OCI-LY1 (cell line): ENCODE results near the gene ZDHHC6.

ENCODE experiments used
- H2AFZ ChIP-seq: fragments of 200-600 bp; sonication (generic), shearing (Covaris generic); 2 replicates; pipeline ENCODE4 v1.6.0; 2014; ENCODE audit warnings: antibody characterized with exemption, mild to moderate bottlenecking, low read length
- H3F3A ChIP-seq: fragments of 200-600 bp; sonication (generic), shearing (Covaris generic); 2 replicates; pipeline ENCODE4 v1.6.0; 2014; ENCODE audit warnings: mild to moderate bottlenecking, antibody characterized with exemption, low read length, moderate library complexity; ENCODE audit not compliant: insufficient read depth
- H3K27ac ChIP-seq: fragments of 200-600 bp; sonication (generic); 2 replicates; pipeline ENCODE4 v1.5.1; 2014; ENCODE audit warnings: low read length, mixed run types, mild to moderate bottlenecking, low read depth; ENCODE audit not compliant: poor library complexity, severe bottlenecking
- H3K27me3 ChIP-seq: fragments of 200-600 bp; sonication (generic); 2 replicates; pipeline ENCODE4 v1.6.0; 2014; ENCODE audit warnings: antibody characterized with exemption, mild to moderate bottlenecking, low read length, moderate library complexity; ENCODE audit not compliant: insufficient read depth
- H3K36me3 ChIP-seq: fragments of 200-600 bp; sonication (generic); 2 replicates; pipeline ENCODE4 v1.6.1; 2014; ENCODE audit warnings: mild to moderate bottlenecking, antibody characterized with exemption, low read length, moderate library complexity, mixed read lengths; ENCODE audit not compliant: insufficient read depth
- H3K4me1 ChIP-seq: fragments of 200-600 bp; sonication (generic); 2 replicates; pipeline ENCODE4 v1.5.1; 2014; ENCODE audit warnings: mild to moderate bottlenecking, low read length, moderate library complexity; ENCODE audit not compliant: insufficient read depth, severe bottlenecking
- H3K4me2 ChIP-seq: fragments of 200-600 bp; sonication (generic), shearing (Covaris generic); 2 replicates; pipeline ENCODE4 v1.6.1; 2014; ENCODE audit warnings: low read length
- H3K4me3 ChIP-seq: fragments of 200-600 bp; sonication (generic); 2 replicates; pipeline ENCODE4 v1.5.1; 2014; ENCODE audit warnings: low read length, low read depth, mild to moderate bottlenecking, mixed read lengths; ENCODE audit not compliant: poor library complexity, severe bottlenecking
- H3K79me2 ChIP-seq: fragments of 200-600 bp; shearing (Covaris generic); 2 replicates; pipeline ENCODE4 v1.6.1; 2016; ENCODE audit warnings: mixed run types, low read length, mixed read lengths; ENCODE audit not compliant: insufficient read depth
- H3K9ac ChIP-seq: fragments of 200-600 bp; sonication (generic), shearing (Covaris generic); 2 replicates; pipeline ENCODE4 v1.6.1; 2014; ENCODE audit warnings: mild to moderate bottlenecking, low read length, mixed read lengths
- H3K9me2 ChIP-seq: fragments of 200-600 bp; sonication (generic), shearing (Covaris generic); 2 replicates; pipeline ENCODE4 v1.6.1; 2014; ENCODE audit warnings: low read depth, mild to moderate bottlenecking, low read length, mixed read lengths
- H3K9me3 ChIP-seq: fragments of 200-600 bp; shearing (Covaris generic); 2 replicates; pipeline ENCODE4 v1.6.1; 2014; ENCODE audit warnings: low read length, mixed read lengths
- H4K20me1 ChIP-seq: fragments of 200-600 bp; sonication (generic), shearing (Covaris generic); 2 replicates; pipeline ENCODE4 v1.6.0; 2016; ENCODE audit warnings: mild to moderate bottlenecking, low read length; ENCODE audit not compliant: insufficient read depth
- CTCF ChIP-seq: fragments of 200-600 bp; sonication (generic), shearing (Covaris generic); IDR thresholded peaks from 2 replicates; pipeline ENCODE4 v1.5.1; 2017; ENCODE audit warnings: mild to moderate bottlenecking, antibody characterized with exemption, low read length, moderate library complexity, mixed read lengths
- EZH2 ChIP-seq: fragments of 200-600 bp; sonication (generic), shearing (Covaris generic); IDR thresholded peaks from 2 replicates; pipeline ENCODE4 v1.8.0; 2017; ENCODE audit warnings: borderline replicate concordance, mixed run types, mild to moderate bottlenecking, antibody characterized with exemption, low read length, moderate library complexity, mixed read lengths

ZDHHC6 gene

GRCh38 chr10:112461029-112461887, 14.5 kb upstream of the ZDHHC6 start:
- no peak for TF ChIP-seq EZH2
- no peak for TF ChIP-seq CTCF
- H3K79me2 ChIP-seq = peaks cover 3% of the 10 kb centered on the region; the same call in 1 of the 2 replicates
- no peaks in the 10 kb centered on the region for H3K9me2 ChIP-seq
- H3K4me3 ChIP-seq = no peak overlapping the region
- no peaks in the 10 kb centered on the region for H4K20me1 ChIP-seq
- no peaks in the 10 kb centered on the region for H3K4me1 ChIP-seq
- H2AFZ ChIP-seq = no peak overlapping the region
- H3K9me3 ChIP-seq = no peaks in the 10 kb centered on the region
- H3K27ac ChIP-seq = no peak overlapping the region
- no peak overlapping the region for H3K9ac ChIP-seq
- H3K4me2 ChIP-seq = no peak overlapping the region
- H3K27me3 ChIP-seq = no peaks in the 10 kb centered on the region
- H3K36me3 ChIP-seq = peaks cover 36% of the 10 kb centered on the region
- H3F3A ChIP-seq = no peaks in the 10 kb centered on the region

- Histone ChIP-seq H3K79me2 (peaks cover 3% of the 10 kb centered on the region; the same call in 1 of the 2 replicates), H3K9ac (no peak overlapping the region), H3K4me1 (no peaks in the 10 kb centered on the region), H2AFZ (no peak overlapping the region), H3K27me3 (no peaks in the 10 kb centered on the region), H3K9me3 (no peaks in the 10 kb centered on the region), H4K20me1 (no peaks in the 10 kb centered on the region), H3F3A (no peaks in the 10 kb centered on the region), H3K9me2 (no peaks in the 10 kb centered on the region), H3K36me3 (peaks cover 28% of the 10 kb centered on the region), H3K4me2 (no peak overlapping the region), H3K27ac (no peak overlapping the region), H3K4me3 (no peak overlapping the region)
- TF ChIP-seq CTCF = no peak
- no peak for TF ChIP-seq EZH2
Measured at GRCh38 chr10:112460366-112460765, 13.7 kb upstream of the ZDHHC6 start.

DNA sequence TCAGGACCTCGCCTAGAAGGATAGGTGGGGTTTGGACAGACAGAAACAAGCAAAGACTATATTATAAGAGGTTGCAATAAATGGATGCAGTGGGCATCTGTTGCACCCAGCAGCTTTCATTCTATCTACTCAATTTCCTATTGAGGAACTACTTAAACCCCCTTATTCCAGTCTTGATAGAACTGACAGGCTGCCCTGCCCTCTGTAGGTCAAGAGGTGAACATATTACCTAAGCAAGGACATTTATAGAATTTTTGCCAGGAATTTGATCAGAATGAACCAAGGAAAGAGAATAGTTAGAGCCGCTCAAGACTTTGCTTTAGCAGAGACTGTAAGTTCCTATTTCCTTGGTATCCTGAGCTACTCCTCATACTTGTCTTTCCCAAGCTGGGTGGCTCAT, 9.8 kb upstream of the ZDHHC6 start:
- Histone ChIP-seq H3K4me3 (no peak overlapping the region), H3K4me2 (no peak overlapping the region), H3K36me3 (peaks cover 7% of the 10 kb centered on the region; the same call in 1 of the 2 replicates), H3K79me2 (peaks cover 3% of the 10 kb centered on the region; the same call in 1 of the 2 replicates), H3K4me1 (no peaks in the 10 kb centered on the region), H3K27ac (no peak overlapping the region), H3K27me3 (no peaks in the 10 kb centered on the region), H3K9ac (no peak overlapping the region), H2AFZ (no peak overlapping the region), H4K20me1 (no peaks in the 10 kb centered on the region), H3K9me3 (no peaks in the 10 kb centered on the region), H3K9me2 (no peaks in the 10 kb centered on the region), H3F3A (no peaks in the 10 kb centered on the region)
- TF ChIP-seq CTCF (peak; percentile 45), EZH2 (no peak)
